ENCODE results near the gene ACAD10.

DNA sequence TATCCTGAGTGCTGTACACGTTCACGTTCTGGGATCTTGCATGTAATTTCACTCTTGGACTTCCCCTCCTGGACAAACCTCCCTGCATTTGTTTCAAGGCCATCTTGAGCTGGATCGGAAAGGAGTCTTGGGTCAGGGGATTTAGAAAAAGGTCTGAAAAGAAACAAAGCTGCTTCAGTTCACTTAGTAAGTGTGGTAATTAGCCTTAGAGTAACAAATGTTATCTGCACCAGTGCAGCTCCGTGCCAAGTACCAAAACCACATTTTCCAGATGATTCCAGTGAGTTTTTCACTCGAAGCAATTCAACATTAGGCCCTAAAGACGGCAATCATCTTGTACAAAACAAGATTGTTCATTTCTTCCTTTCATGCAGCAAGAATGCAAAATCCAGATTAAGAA lies 47.3 kb upstream of the ACAD10 start:
- TF ChIP-seq POLR2AphosphoS5 (IDR thresholded peaks at IDR 0.05) = no peak
- TF ChIP-seq, protein P1, sequence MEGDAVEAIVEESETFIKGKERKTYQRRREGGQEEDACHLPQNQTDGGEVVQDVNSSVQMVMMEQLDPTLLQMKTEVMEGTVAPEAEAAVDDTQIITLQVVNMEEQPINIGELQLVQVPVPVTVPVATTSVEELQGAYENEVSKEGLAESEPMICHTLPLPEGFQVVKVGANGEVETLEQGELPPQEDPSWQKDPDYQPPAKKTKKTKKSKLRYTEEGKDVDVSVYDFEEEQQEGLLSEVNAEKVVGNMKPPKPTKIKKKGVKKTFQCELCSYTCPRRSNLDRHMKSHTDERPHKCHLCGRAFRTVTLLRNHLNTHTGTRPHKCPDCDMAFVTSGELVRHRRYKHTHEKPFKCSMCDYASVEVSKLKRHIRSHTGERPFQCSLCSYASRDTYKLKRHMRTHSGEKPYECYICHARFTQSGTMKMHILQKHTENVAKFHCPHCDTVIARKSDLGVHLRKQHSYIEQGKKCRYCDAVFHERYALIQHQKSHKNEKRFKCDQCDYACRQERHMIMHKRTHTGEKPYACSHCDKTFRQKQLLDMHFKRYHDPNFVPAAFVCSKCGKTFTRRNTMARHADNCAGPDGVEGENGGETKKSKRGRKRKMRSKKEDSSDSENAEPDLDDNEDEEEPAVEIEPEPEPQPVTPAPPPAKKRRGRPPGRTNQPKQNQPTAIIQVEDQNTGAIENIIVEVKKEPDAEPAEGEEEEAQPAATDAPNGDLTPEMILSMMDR (IDR thresholded peaks at IDR 0.05) = no peak
- TF ChIP-seq EP300 (IDR thresholded peaks at IDR 0.05; ENCODE audit: low read depth) = no peak
- no peak for TF ChIP-seq POLR2A (IDR thresholded peaks at IDR 0.05)
